ENCODE data around the gene SYAP1. TPM values are rescaled to one million over a fixed set of nuclear protein-coding genes. Genes with fewer than 3 reads are reported as not detected.
"Not testable (repeated sequence)": the region's sequence is repeated elsewhere in the genome, so short reads cannot be mapped to it uniquely, and the experiment has no call there.

The SYAP1 gene
- polyA plus RNA-seq, 4 donors: 17.6 to 38.4 (median 26.7) TPM

DNA sequence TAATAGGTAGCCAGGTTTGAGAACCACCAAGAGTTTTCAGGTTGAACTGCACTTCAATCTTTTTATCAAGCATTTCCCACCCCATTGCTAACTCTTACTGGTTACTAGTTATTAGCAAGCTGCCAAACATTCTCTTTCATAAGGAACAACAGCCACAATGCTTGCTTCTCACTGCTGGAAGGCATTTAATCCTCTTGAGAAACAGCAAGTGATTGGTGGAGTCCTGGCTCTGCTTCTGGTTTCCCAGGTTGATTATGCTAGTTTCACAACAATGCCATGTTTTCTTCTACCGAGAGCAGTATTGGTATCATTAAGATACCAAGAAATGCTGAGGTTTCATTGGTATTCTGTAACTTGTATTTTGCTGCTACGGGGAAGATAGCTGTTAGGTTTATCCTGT lies 34.6 kb downstream of the SYAP1 start:
- no peak overlapping the region for H3K27ac ChIP-seq (ENCODE audit: low read depth in 1 of 3, low read length in 2 of 3)
- no peak overlapping the region for H3K4me3 ChIP-seq (ENCODE audit: low read depth in 1 of 3, low read length in 3 of 3)
- WGBS, 3 donors: 88 to 93% (median 90%) methylated on average over 2 of the region's 2 CpGs
- H3K9me3 ChIP-seq (ENCODE audit: control insufficient read depth in 2 of 2, insufficient read depth in 1 of 2, low read depth in 1 of 2, low read length in 1 of 2): no peaks in the 10 kb centered on the region
- H3K36me3 ChIP-seq (ENCODE audit: control insufficient read depth in 3 of 3, insufficient read depth in 2 of 3, low read depth in 1 of 3, low read length in 3 of 3): peaks cover 0 to 24% (median 10%) of the 10 kb centered on the region in 3 donors
- no peaks in the 10 kb centered on the region for H3K27me3 ChIP-seq (ENCODE audit: control insufficient read depth in 3 of 3, insufficient read depth in 3 of 3, low read length in 3 of 3)
- H3K4me1 ChIP-seq (ENCODE audit: control insufficient read depth in 3 of 3, insufficient read depth in 2 of 3, low read depth in 1 of 3, low read length in 2 of 3): no peaks in the 10 kb centered on the region
- FAIRE-seq: no peak
- no peak for DNase-seq

DNA sequence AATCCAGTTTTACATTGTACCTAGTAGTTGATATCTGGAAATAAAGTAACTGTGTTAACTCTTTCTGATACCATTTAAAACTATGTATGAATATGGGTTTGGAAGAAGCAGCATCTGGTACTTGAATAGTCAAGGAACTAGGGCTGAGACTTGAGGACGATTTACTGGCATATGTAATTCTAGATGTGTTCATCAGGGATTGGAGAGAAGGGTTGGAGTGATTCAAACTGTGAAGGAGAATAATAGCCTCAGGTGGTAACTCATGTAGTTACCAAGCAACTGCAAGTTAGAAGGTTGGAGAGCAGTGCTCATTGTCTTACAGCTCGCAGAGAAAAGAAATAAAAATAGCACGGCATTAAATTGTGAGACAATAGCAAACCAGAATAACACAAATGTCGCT lies 37.3 kb downstream of the SYAP1 start:
- no peaks in the 10 kb centered on the region for H3K4me1 ChIP-seq (ENCODE audit: control insufficient read depth in 3 of 3, insufficient read depth in 2 of 3, low read depth in 1 of 3, low read length in 2 of 3)
- peaks cover 0 to 29% (median 9%) of the 10 kb centered on the region in 3 donors for H3K36me3 ChIP-seq (ENCODE audit: control insufficient read depth in 3 of 3, insufficient read depth in 2 of 3, low read depth in 1 of 3, low read length in 3 of 3)
- FAIRE-seq (no peak), DNase-seq (no peak)
- H3K9me3 ChIP-seq (ENCODE audit: control insufficient read depth in 2 of 2, insufficient read depth in 1 of 2, low read depth in 1 of 2, low read length in 1 of 2): no peaks in the 10 kb centered on the region
- 93 to 95% (median 94%) methylated on average over 4 of the region's 4 CpGs for WGBS, 3 donors
- H3K27ac ChIP-seq (ENCODE audit: low read depth in 1 of 3, low read length in 2 of 3): no peak overlapping the region
- H3K4me3 ChIP-seq (ENCODE audit: low read depth in 1 of 3, low read length in 3 of 3): no peak overlapping the region
- no peaks in the 10 kb centered on the region for H3K27me3 ChIP-seq (ENCODE audit: control insufficient read depth in 3 of 3, insufficient read depth in 3 of 3, low read length in 3 of 3)

DNA sequence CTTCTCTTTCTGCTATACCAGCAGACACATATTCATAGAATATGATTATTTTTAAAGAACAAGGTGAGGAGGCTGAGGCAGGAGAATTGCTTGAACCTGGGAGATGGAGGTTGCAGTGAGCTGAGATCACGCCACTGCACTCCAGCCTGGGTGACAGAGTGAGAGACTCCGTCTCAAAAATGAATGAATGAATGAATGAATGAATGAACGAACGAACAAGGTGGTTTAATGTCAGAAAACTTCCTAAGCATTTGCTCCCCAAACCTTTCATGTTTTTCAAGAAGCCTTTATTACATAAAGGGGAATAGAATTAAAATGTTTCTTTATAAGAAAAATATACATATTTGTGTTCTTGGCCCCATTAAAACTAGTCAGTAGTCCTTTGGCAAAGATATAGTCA lies 42.1 kb downstream of the SYAP1 start:
- FAIRE-seq: not testable (repeated sequence)
- peaks cover 0 to 14% (median 6%) of the 10 kb centered on the region in 3 donors for H3K36me3 ChIP-seq (ENCODE audit: control insufficient read depth in 3 of 3, insufficient read depth in 2 of 3, low read depth in 1 of 3, low read length in 3 of 3)
- 90 to 97% (median 94%) methylated on average over 4 of the region's 4 CpGs for WGBS, 3 donors

GRCh38 chrX:16762579-16762978 lies 43.2 kb downstream of the SYAP1 start:
- Histone ChIP-seq H3K36me3 (ENCODE audit: control insufficient read depth in 3 of 3, insufficient read depth in 2 of 3, low read depth in 1 of 3, low read length in 3 of 3) (peaks cover 0 to 14% (median 3%) of the 10 kb centered on the region in 3 donors), H3K4me3 (ENCODE audit: low read depth in 1 of 3, low read length in 3 of 3) (no peak overlapping the region), H3K4me1 (ENCODE audit: control insufficient read depth in 3 of 3, insufficient read depth in 2 of 3, low read depth in 1 of 3, low read length in 2 of 3) (no peaks in the 10 kb centered on the region), H3K27me3 (ENCODE audit: control insufficient read depth in 3 of 3, insufficient read depth in 3 of 3, low read length in 3 of 3) (no peaks in the 10 kb centered on the region), H3K27ac (ENCODE audit: low read depth in 1 of 3, low read length in 2 of 3) (no peak overlapping the region), H3K9me3 (ENCODE audit: control insufficient read depth in 2 of 2, insufficient read depth in 1 of 2, low read depth in 1 of 2, low read length in 1 of 2) (no peaks in the 10 kb centered on the region)
- 88 to 100% (median 90%) methylated on average over 1 of the region's 1 CpG for WGBS, 3 donors
- no peak for DNase-seq
- FAIRE-seq: no peak

More for the DNA sequence above, 42.1 kb downstream of the SYAP1 start:
- H3K4me3 ChIP-seq (ENCODE audit: low read depth in 1 of 3, low read length in 3 of 3); H3K27me3 ChIP-seq (ENCODE audit: control insufficient read depth in 3 of 3, insufficient read depth in 3 of 3, low read length in 3 of 3); H3K4me1 ChIP-seq (ENCODE audit: control insufficient read depth in 3 of 3, insufficient read depth in 2 of 3, low read depth in 1 of 3, low read length in 2 of 3); H3K9me3 ChIP-seq (ENCODE audit: control insufficient read depth in 2 of 2, insufficient read depth in 1 of 2, low read depth in 1 of 2, low read length in 1 of 2); DNase-seq; H3K27ac ChIP-seq (ENCODE audit: low read depth in 1 of 3, low read length in 2 of 3): not testable (repeated sequence)

GRCh38 chrX:16765594-16765993 lies 46.2 kb downstream of the SYAP1 start:
- peak in 1 of 2 donors; percentile 17 for DNase-seq
- 14 to 46% (median 46%) methylated on average over 2 of the region's 2 CpGs for WGBS, 3 donors
- H3K9me3 ChIP-seq (ENCODE audit: control insufficient read depth in 2 of 2, insufficient read depth in 1 of 2, low read depth in 1 of 2, low read length in 1 of 2): no peaks in the 10 kb centered on the region
- peaks cover 0 to 3% (median 0%) of the 10 kb centered on the region in 3 donors for H3K36me3 ChIP-seq (ENCODE audit: control insufficient read depth in 3 of 3, insufficient read depth in 2 of 3, low read depth in 1 of 3, low read length in 3 of 3)
- FAIRE-seq: no peak
- H3K27ac ChIP-seq (ENCODE audit: low read depth in 1 of 3, low read length in 2 of 3): no peak overlapping the region
- no peaks in the 10 kb centered on the region for H3K4me1 ChIP-seq (ENCODE audit: control insufficient read depth in 3 of 3, insufficient read depth in 2 of 3, low read depth in 1 of 3, low read length in 2 of 3)
- no peaks in the 10 kb centered on the region for H3K27me3 ChIP-seq (ENCODE audit: control insufficient read depth in 3 of 3, insufficient read depth in 3 of 3, low read length in 3 of 3)
- H3K4me3 ChIP-seq (ENCODE audit: low read depth in 1 of 3, low read length in 3 of 3): no peak overlapping the region

DNA sequence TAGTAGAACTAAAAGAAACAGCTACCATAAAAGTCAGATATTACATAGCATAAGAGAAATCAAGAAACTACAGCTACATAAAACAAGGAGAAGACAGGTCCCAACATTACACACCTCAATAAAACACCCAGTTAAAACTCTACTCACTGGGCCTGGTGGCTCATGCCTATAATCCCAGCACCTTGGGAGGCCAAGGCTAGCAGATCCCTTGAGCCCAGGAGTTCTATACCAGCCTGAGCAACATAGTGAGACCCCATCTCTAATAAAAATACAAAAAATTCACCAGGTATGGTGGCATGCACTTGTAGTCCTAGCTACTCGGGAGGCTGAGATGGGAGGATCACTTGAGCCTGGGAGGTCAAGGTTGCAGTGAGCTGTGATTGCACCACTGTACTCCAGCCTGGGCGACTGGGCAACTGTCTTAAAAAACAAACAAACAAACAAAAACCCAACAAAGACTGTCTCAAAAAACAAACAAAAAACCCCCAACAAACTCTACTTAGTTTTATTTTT lies 51.6 kb downstream of the SYAP1 start:
- H3K27me3 ChIP-seq (ENCODE audit: control insufficient read depth in 3 of 3, insufficient read depth in 3 of 3, low read length in 3 of 3): no peaks in the 10 kb centered on the region
- 22 to 63% (median 38%) methylated on average over 2 of the region's 2 CpGs for WGBS, 3 donors
- peak overlapping the region in 1 of 3 donors; percentile 86 for H3K27ac ChIP-seq (ENCODE audit: low read depth in 1 of 3, low read length in 2 of 3)
- DNase-seq: no peak
- no peaks in the 10 kb centered on the region for H3K9me3 ChIP-seq (ENCODE audit: control insufficient read depth in 2 of 2, insufficient read depth in 1 of 2, low read depth in 1 of 2, low read length in 1 of 2)
- peaks cover 0 to 6% (median 0%) of the 10 kb centered on the region in 3 donors for H3K4me1 ChIP-seq (ENCODE audit: control insufficient read depth in 3 of 3, insufficient read depth in 2 of 3, low read depth in 1 of 3, low read length in 2 of 3)
- no peaks in the 10 kb centered on the region for H3K36me3 ChIP-seq (ENCODE audit: control insufficient read depth in 3 of 3, insufficient read depth in 2 of 3, low read depth in 1 of 3, low read length in 3 of 3)
- no peak for FAIRE-seq
- H3K4me3 ChIP-seq (ENCODE audit: low read depth in 1 of 3, low read length in 3 of 3): no peak overlapping the region

GRCh38 chrX:16771483-16772398 lies 52.3 kb downstream of the SYAP1 start:
- 15 to 38% (median 32%) methylated on average over 16 of the region's 16 CpGs for WGBS, 3 donors
- no peak for FAIRE-seq

DNA sequence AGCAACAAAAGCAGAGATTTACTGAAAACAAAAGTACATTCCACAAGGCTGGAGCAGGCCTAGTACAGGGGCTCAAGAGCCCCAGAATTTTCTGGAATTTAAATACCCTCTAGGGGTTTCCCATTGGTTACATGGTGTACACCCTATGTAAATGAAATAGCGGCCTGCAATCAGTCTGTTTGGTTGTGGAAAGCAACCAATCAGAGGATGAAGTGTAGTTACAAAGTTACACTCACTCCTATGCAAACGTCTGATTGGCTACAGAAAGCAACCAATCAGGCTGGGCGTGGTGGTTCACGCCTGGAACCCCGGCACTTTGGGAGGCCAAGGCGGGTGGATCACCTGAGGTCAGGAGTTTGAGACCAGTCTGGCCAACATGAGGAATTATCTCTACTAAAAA lies 53.0 kb downstream of the SYAP1 start:
- Histone ChIP-seq H3K4me1 (ENCODE audit: control insufficient read depth in 3 of 3, insufficient read depth in 2 of 3, low read depth in 1 of 3, low read length in 2 of 3) (peaks cover 0 to 6% (median 0%) of the 10 kb centered on the region in 3 donors), H3K27me3 (ENCODE audit: control insufficient read depth in 3 of 3, insufficient read depth in 3 of 3, low read length in 3 of 3) (no peaks in the 10 kb centered on the region), H3K4me3 (ENCODE audit: low read depth in 1 of 3, low read length in 3 of 3) (no peak overlapping the region), H3K36me3 (ENCODE audit: control insufficient read depth in 3 of 3, insufficient read depth in 2 of 3, low read depth in 1 of 3, low read length in 3 of 3) (no peaks in the 10 kb centered on the region), H3K9me3 (ENCODE audit: control insufficient read depth in 2 of 2, insufficient read depth in 1 of 2, low read depth in 1 of 2, low read length in 1 of 2) (no peaks in the 10 kb centered on the region), H3K27ac (ENCODE audit: low read depth in 1 of 3, low read length in 2 of 3) (peak overlapping the region in 2 of 3 donors; percentile 65 to 86)
- DNase-seq (peak in 1 of 2 donors; percentile 10), FAIRE-seq (no peak)
- WGBS, 3 donors: 65 to 84% (median 74%) methylated on average over 6 of the region's 6 CpGs

More at GRCh38 chrX:16771483-16772398, 52.3 kb downstream of the SYAP1 start:
- Histone ChIP-seq H3K4me1 (ENCODE audit: control insufficient read depth in 3 of 3, insufficient read depth in 2 of 3, low read depth in 1 of 3, low read length in 2 of 3) (peaks cover 0 to 6% (median 0%) of the 10 kb centered on the region in 3 donors), H3K36me3 (ENCODE audit: control insufficient read depth in 3 of 3, insufficient read depth in 2 of 3, low read depth in 1 of 3, low read length in 3 of 3) (no peaks in the 10 kb centered on the region), H3K9me3 (ENCODE audit: control insufficient read depth in 2 of 2, insufficient read depth in 1 of 2, low read depth in 1 of 2, low read length in 1 of 2) (no peaks in the 10 kb centered on the region), H3K27me3 (ENCODE audit: control insufficient read depth in 3 of 3, insufficient read depth in 3 of 3, low read length in 3 of 3) (no peaks in the 10 kb centered on the region), H3K27ac (ENCODE audit: low read depth in 1 of 3, low read length in 2 of 3) (peak overlapping the region; percentile 62 to 86 (median 85)), H3K4me3 (ENCODE audit: low read depth in 1 of 3, low read length in 3 of 3) (no peak overlapping the region)
- peak; percentile 82 to 84 for DNase-seq
